Ovary (tissue), 10 donors: ENCODE data around the gene PTPN7. TPM values are rescaled to one million over a fixed set of nuclear protein-coding genes. Genes with fewer than 3 reads are reported as not detected.

ENCODE experiments used
- DNase-seq, 5 donors: peaks; one replicate each; pipeline ENCODE4 v3.0.0-alpha.2; 2019 to 2020
- H3K27ac ChIP-seq, 2 donors: fragments of 200-600 bp; one replicate each; pipeline versions ENCODE4 v1.5.1 to v1.8.0; 2019 to 2022
- H3K27me3 ChIP-seq: fragments of 200-600 bp; one replicate; pipeline ENCODE4 v1.8.0; 2022
- H3K36me3 ChIP-seq: fragments of 200-600 bp; sonication (generic); one replicate; pipeline ENCODE4 v1.5.1; 2019
- H3K4me1 ChIP-seq: one replicate; pipeline ENCODE4 v1.8.1; 2013; ENCODE audit warnings: mild to moderate bottlenecking, moderate library complexity; ENCODE audit not compliant: insufficient read depth
- H3K4me3 ChIP-seq: fragments of 200-600 bp; sonication (generic); one replicate; pipeline ENCODE4 v1.5.1; 2017
- H3K9me3 ChIP-seq, 2 donors: fragments of 200-600 bp in 1 of 2; sonication (generic) in 1 of 2; one replicate each; pipeline versions ENCODE4 v1.5.1 to v1.8.1; 2013 to 2019; ENCODE audit warnings: mild to moderate bottlenecking in 1 of 2, moderate library complexity in 1 of 2
- EP300 ChIP-seq: sonication (generic); formaldehyde crosslinking; IDR thresholded peaks from one replicate; pipeline ENCODE4 v1.6.1; 2017; ENCODE audit warnings: antibody characterized with exemption
- POLR2A ChIP-seq: fragments of 450-650 bp; IDR thresholded peaks from one replicate; pipeline ENCODE4 v1.6.1; 2017; ENCODE audit warnings: antibody characterized with exemption, mild to moderate bottlenecking, moderate library complexity
- WGBS, 3 donors: extraction: QIAGEN DNeasy Blood & Tissue Kit in 1 of 3; methylation state at CpG; one replicate each; pipeline versions ENCODE4 v1.1.5 to v1.1.7; 2013 to 2017; 5-methylcytosine and 5-hydroxymethylcytosine counted together
- intact Hi-C, 4 donors: fragments of 100-400 bp; cut with DNase I; formaldehyde crosslinking; loops; one replicate each; pipeline versions ENCODE4 v1.11.0 to v1.15.1; 2022 to 2023
- long read RNA-seq, 3 donors: library from polyadenylated mRNA in 2 of 3; unstranded in 2 of 3; transcript quantifications; one replicate each; pipeline ENCODE4 v2.0.0 and lab custom pipeline, GENCODE V29; 2021 to 2026
- polyA plus RNA-seq, 2 donors: library from polyadenylated mRNA; stranded (reverse); fragments of 200-250 nt in 1 of 2; fragments of 350-450 nt in 1 of 2; fragmentation: Illumina TruSeq in 1 of 2; extraction: RNeasy Lipid Tissue Mini Kit (QIAGEN cat#74804) in 1 of 2; gene quantifications; one replicate each; pipeline ENCODE4 v1.2.3, GENCODE V29; 2013 to 2014
- total RNA-seq, 7 donors: library from RNA; depleted of rRNA in 2 of 7; stranded (reverse); fragments of >200 nt in 2 of 7; fragmentation: NEBNext Ultra II Directional in 3 of 7; extraction: Animal tissue kit (Norgen Biotek cat#: 25700) in 3 of 7; gene quantifications; one replicate each; pipeline versions ENCODE4 v1.1.0 to v1.2.4, GENCODE V29; 2016 to 2023
- TF ChIP-seq, protein P1 (sequence below), 3 donors: fragments of 450-650 bp in 2 of 3; fragments of 200-600 bp in 1 of 3; IDR thresholded peaks; one replicate each; pipeline versions ENCODE4 v1.5.1 to v1.8.0; 2016 to 2022; ENCODE audit warnings: antibody characterized with exemption in 3 of 3, mild to moderate bottlenecking in 1 of 3
- donor health status: DM: no; HTN: no; CAD: no; lungs with moderate emphysema.
- donor health status: DM: no; HTN: no; CAD: no.
- donor health status: Bipolar disorder and iron deficiency.
- donor health status: DM: yes; HTN: yes; CAD: no.
- donor health status: DM: no; HTN: no; CAD: no.
- donor health status: DM: yes; HTN: yes; CAD: no.

Gene PTPN7
- total RNA-seq: 1 to 10 TPM in 5 of 7 donors, under 1 TPM in 2; 0.58 to 4.8 (median 1.7) TPM
- 10 to 100 TPM in 1 of 2 donors, under 1 TPM in 1; 0.98 to 15.4 TPM for polyA plus RNA-seq
- long read RNA-seq, donor 1, partial matches to known transcripts: 1 of 13 reads
- long read RNA-seq, donor 1, other reads (novel, unspliced or antisense): 9 of 13 reads
- long read RNA-seq, donor 2, partial matches to known transcripts: 0 of 3 reads
- long read RNA-seq, donor 2, other reads (novel, unspliced or antisense): 0 of 3 reads
- long read RNA-seq, donor 3, partial matches to known transcripts: 5 of 14 reads
- long read RNA-seq, donor 3, other reads (novel, unspliced or antisense): 9 of 14 reads

DNA sequence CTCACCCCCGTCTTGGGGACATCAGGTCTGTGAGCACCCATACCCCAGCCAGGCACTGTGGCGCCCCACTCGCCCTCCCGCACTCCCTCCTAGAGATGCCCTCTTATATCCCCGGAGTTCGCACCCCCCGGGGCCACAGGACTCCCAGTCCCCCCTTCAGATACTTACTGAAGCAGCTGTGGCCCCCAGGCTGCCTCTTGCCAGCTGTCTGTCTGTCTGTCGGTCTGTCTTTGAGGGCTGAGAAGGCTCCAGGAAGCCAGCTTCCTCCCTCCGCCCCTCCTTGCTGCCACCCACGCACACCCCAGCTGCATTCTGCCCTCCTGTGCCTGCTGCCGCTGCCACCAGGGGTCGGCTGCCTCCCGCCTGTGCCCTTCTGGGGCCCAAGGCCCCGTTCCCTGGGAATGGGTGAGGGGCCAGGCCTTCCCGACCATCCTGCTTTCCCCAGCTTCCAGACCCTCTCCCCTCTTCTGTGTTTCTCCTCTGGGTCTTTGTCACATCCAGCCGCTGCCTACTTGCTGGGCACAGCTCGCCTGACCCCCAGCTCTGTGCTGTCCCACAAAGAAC, at the start of gene PTPN7:
Gene PTPN7 (minus strand): TSS at position 226 of the 564 bp plus-strand sequence. CDS start 1,200 bp downstream, outside the sequence.
- H3K4me3 ChIP-seq: no peak within 1 kb of the TSS
- DNase-seq: no peak
- no peaks in the 10 kb centered on the region for H3K36me3 ChIP-seq
- H3K9me3 ChIP-seq: no peaks in the 10 kb centered on the region
- TF ChIP-seq POLR2A (no peak), EP300 (no peak)
- H3K4me1 ChIP-seq: peaks cover 43% of the 10 kb centered on the region
- 75 to 79% (median 79%) methylated on average over 17 of the region's 17 CpGs for WGBS, 3 donors
- no peaks in the 10 kb centered on the region for H3K27me3 ChIP-seq
- H3K27ac ChIP-seq: peak within 1 kb of the TSS; percentile 11 to 47
- intact Hi-C loops: no loop called here

DNA sequence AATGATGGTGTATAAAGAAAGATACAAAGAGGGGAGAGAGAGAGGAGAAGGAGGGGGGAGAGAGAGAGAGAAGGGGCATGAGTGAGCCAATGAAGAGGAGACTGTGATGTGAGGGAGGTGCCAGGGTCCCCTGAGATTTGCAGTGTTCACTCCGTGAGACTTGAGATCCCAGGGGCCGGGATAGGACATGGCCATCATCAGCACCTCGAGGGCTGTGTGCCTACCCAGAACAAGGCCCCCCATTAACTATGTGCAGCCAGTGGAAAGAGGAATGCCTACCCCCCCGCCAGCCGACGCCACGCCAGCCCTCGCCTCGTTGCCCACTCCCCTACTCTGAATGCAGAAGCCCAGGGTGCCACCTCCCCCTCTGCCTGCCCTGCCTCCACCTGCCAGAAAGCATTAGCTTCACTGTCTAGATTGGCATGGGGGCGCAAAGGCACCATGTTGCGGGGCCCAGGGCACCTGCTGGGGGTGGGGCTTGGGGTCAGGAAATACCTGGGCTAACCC, 48.0 kb upstream of the PTPN7 start:
- no peaks in the 10 kb centered on the region for H3K4me1 ChIP-seq
- H3K27me3 ChIP-seq: no peaks in the 10 kb centered on the region
- intact Hi-C loops: loop anchor here in 1 of 4 donors (10.0 kb wide), 1 partner anchor 496 kb away; no protein-coding TSS in a partner anchor
- H3K4me3 ChIP-seq: no peak overlapping the region
- no peaks in the 10 kb centered on the region for H3K36me3 ChIP-seq
- no peak overlapping the region for H3K27ac ChIP-seq
- DNase-seq: no peak
- no peaks in the 10 kb centered on the region for H3K9me3 ChIP-seq
- TF ChIP-seq, protein P1, sequence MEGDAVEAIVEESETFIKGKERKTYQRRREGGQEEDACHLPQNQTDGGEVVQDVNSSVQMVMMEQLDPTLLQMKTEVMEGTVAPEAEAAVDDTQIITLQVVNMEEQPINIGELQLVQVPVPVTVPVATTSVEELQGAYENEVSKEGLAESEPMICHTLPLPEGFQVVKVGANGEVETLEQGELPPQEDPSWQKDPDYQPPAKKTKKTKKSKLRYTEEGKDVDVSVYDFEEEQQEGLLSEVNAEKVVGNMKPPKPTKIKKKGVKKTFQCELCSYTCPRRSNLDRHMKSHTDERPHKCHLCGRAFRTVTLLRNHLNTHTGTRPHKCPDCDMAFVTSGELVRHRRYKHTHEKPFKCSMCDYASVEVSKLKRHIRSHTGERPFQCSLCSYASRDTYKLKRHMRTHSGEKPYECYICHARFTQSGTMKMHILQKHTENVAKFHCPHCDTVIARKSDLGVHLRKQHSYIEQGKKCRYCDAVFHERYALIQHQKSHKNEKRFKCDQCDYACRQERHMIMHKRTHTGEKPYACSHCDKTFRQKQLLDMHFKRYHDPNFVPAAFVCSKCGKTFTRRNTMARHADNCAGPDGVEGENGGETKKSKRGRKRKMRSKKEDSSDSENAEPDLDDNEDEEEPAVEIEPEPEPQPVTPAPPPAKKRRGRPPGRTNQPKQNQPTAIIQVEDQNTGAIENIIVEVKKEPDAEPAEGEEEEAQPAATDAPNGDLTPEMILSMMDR (IDR thresholded peaks at IDR 0.05): no peak
- TF ChIP-seq EP300 (no peak), POLR2A (no peak)
- WGBS, 3 donors: 75 to 78% (median 75%) methylated on average over 11 of the region's 11 CpGs

DNA sequence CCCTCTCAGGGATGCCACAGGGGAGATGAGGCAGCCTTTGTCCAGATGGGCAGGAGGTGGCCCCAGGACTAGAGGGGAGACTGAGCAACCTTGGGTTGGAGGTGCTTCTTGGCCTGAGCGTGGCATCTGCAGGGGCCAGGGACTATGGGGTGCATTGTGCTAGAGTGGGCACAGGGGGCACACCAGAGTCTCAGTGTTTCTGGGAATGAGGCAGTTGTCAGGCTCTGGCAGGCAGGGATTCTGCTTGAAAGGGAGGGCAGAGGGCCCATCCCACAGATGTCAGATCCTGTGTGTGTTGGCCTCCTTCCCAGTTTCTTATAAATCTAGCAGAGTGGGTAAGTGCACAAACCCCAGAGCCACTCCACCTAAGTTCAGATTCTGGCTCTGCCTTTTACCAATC, 46.9 kb upstream of the PTPN7 start:
- 19 to 37% (median 31%) methylated on average over 1 of the region's 1 CpG for WGBS, 3 donors
- Histone ChIP-seq H3K27ac (no peak overlapping the region), H3K36me3 (no peaks in the 10 kb centered on the region), H3K4me3 (no peak overlapping the region), H3K4me1 (no peaks in the 10 kb centered on the region), H3K27me3 (no peaks in the 10 kb centered on the region), H3K9me3 (no peaks in the 10 kb centered on the region)
- intact Hi-C loops: loop anchor here in 1 of 4 donors (10.0 kb wide), 1 partner anchor 498 kb away; no protein-coding TSS in a partner anchor
- no peak for DNase-seq
- TF ChIP-seq POLR2A: no peak
- TF ChIP-seq, protein P1 (IDR thresholded peaks at IDR 0.05): no peak
- TF ChIP-seq EP300: no peak

DNA sequence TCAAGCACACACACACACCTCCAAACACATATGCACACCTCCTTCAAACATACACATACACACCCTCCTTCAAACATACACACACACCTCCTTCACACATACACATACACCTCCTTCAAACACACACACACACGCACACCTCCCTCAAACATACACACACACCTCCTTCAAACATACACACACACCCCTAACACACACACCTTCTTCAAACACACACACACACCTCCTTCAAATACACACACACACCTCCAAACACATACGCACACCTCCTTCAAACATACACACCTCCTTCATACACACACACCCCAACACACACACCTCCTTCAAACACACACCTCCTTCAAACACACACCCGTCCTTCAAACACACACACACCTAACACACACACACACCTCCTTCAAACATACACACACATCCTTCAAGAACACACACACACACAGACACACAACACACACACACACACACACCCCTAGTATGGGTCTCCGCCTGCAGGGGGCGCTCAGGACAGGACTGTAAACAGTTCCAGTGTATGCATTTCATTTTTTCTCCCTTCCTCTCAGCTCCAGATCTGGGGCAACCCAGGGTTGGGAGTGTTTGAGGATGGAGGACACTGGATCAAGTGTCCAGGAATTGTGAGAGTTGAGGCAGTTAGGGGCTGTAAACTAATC, 45.3 kb upstream of the PTPN7 start:
- Histone ChIP-seq H3K4me1 (no peaks in the 10 kb centered on the region), H3K27me3 (no peaks in the 10 kb centered on the region), H3K9me3 (no peaks in the 10 kb centered on the region), H3K36me3 (no peaks in the 10 kb centered on the region), H3K4me3 (no peak overlapping the region), H3K27ac (no peak overlapping the region)
- TF ChIP-seq, protein P1 (IDR thresholded peaks at IDR 0.05): no peak
- TF ChIP-seq EP300: no peak
- TF ChIP-seq POLR2A: no peak
- intact Hi-C loops: loop anchor here in 1 of 4 donors (10.0 kb wide), 1 partner anchor 499 kb away; no protein-coding TSS in a partner anchor
- DNase-seq: no peak
- WGBS, 3 donors: 55 to 68% (median 61%) methylated on average over 5 of the region's 5 CpGs
